ENCODE data around the gene TUSC2.

TUSC2 gene

GRCh38 chr3:50356553-50356952 is 28.5 kb upstream of the TUSC2 start:
- peaks cover 7% of the 10 kb centered on the region for H3K36me3 Mint-ChIP-seq (ENCODE audit: low read depth)
- H3K9me3 Mint-ChIP-seq: no peaks in the 10 kb centered on the region
- peaks cover 1% of the 10 kb centered on the region for H3K27me3 Mint-ChIP-seq (ENCODE audit: low read depth, poor library complexity)
- H3K27ac Mint-ChIP-seq: no peak overlapping the region
- H3K4me3 Mint-ChIP-seq: peak overlapping the region; percentile 95
- TF ChIP-seq CTCF (IDR thresholded peaks at IDR 0.05): no peak
- peaks cover 40% of the 10 kb centered on the region for H3K4me1 Mint-ChIP-seq
- DNase-seq: no peak

- peaks cover 7% of the 10 kb centered on the region for H3K36me3 Mint-ChIP-seq (ENCODE audit: low read depth)
- peaks cover 45% of the 10 kb centered on the region for H3K4me1 Mint-ChIP-seq
- peak overlapping the region; percentile 95 for H3K4me3 Mint-ChIP-seq
- no peaks in the 10 kb centered on the region for H3K27me3 Mint-ChIP-seq (ENCODE audit: low read depth, poor library complexity)
- H3K27ac Mint-ChIP-seq: peak overlapping the region; percentile 69
- no peak for DNase-seq
- TF ChIP-seq CTCF (IDR thresholded peaks at IDR 0.05): no peak
- no peaks in the 10 kb centered on the region for H3K9me3 Mint-ChIP-seq
Observed at GRCh38 chr3:50355829-50356552, 28.0 kb upstream of the TUSC2 start.

- Mint-ChIP-seq H3K4me3 (no peak overlapping the region), H3K9me3 (no peaks in the 10 kb centered on the region), H3K4me1 (peaks cover 50% of the 10 kb centered on the region), H3K27me3 (ENCODE audit: low read depth, poor library complexity) (no peaks in the 10 kb centered on the region), H3K36me3 (ENCODE audit: low read depth) (peaks cover 7% of the 10 kb centered on the region), H3K27ac (no peak overlapping the region)
- TF ChIP-seq CTCF (IDR thresholded peaks at IDR 0.05): no peak
- no peak for DNase-seq
Observed at GRCh38 chr3:50354850-50355249, 26.8 kb upstream of the TUSC2 start.

GRCh38 chr3:50354186-50354764 is 26.3 kb upstream of the TUSC2 start:
- Mint-ChIP-seq H3K36me3 (ENCODE audit: low read depth) (peaks cover 7% of the 10 kb centered on the region), H3K9me3 (no peaks in the 10 kb centered on the region), H3K4me1 (peaks cover 46% of the 10 kb centered on the region), H3K27ac (no peak overlapping the region), H3K27me3 (ENCODE audit: low read depth, poor library complexity) (no peaks in the 10 kb centered on the region), H3K4me3 (no peak overlapping the region)
- no peak for DNase-seq
- no peak for TF ChIP-seq CTCF (IDR thresholded peaks at IDR 0.05)

DNA sequence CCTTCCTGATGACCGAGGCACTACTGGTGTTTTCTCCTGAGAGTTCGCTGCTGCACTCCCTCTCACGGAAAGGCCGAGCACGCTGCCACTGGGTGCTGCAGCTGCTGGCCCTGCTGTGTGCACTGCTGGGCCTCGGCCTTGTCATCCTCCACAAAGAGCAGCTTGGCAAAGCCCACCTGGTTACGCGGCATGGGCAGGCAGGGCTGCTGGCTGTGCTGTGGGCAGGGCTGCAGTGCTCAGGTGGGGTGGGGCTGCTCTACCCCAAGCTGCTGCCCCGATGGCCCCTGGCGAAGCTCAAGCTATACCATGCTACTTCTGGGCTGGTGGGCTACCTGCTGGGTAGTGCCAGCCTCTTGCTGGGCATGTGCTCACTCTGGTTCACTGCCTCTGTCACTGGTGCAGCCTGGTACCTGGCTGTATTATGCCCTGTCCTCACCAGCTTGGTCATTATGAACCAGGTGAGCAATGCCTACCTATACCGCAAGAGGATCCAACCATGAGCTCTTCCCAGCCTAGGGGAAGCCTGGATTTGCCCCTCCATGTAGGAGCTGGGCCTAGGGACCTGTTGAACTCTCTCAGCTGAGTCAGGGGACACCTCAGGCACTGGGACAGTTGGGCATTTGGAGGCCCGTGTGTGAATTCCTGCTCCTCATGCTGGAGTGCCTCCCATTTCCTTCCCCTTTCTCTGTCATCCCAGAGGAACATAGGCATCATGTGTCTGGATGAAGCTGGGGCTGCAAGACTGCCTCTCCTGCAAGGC is 25.4 kb upstream of the TUSC2 start:
- TF ChIP-seq CTCF (IDR thresholded peaks at IDR 0.05): no peak
- H3K27ac Mint-ChIP-seq: no peak overlapping the region
- H3K36me3 Mint-ChIP-seq (ENCODE audit: low read depth): peaks cover 8% of the 10 kb centered on the region
- DNase-seq: no peak
- no peaks in the 10 kb centered on the region for H3K9me3 Mint-ChIP-seq
- H3K27me3 Mint-ChIP-seq (ENCODE audit: low read depth, poor library complexity): no peaks in the 10 kb centered on the region
- H3K4me1 Mint-ChIP-seq: peaks cover 42% of the 10 kb centered on the region
- no peak overlapping the region for H3K4me3 Mint-ChIP-seq
